GM06990 (cell line): ENCODE results near the gene ZNF627.
A peak's percentile ranks its signal among the peaks of the same experiment; 100 is the strongest.
"Not testable (repeated sequence)": the region's sequence is repeated elsewhere in the genome, so short reads cannot be mapped to it uniquely, and the experiment has no call there.

Experiments
- DNase-seq: peaks from one replicate; pipeline ENCODE4 v3.0.0-alpha.2; 2011; ENCODE audit not compliant: insufficient read length; ENCODE audit errors: extremely low read depth
- H3K27me3 ChIP-seq: replicated peaks from 2 replicates; pipeline ENCODE4 v1.6.0; 2011; ENCODE audit warnings: low read length; ENCODE audit not compliant: control insufficient read depth, insufficient read depth
- H3K36me3 ChIP-seq: 2 replicates; pipeline ENCODE4 v1.5.1; 2011; ENCODE audit warnings: low read length; ENCODE audit not compliant: control insufficient read depth, insufficient read depth
- H3K4me3 ChIP-seq: replicated peaks from 2 replicates; pipeline ENCODE4 v1.5.1; 2011; ENCODE audit warnings: low read depth, mild to moderate bottlenecking, control low read depth, low read length
- CTCF ChIP-seq: IDR thresholded peaks from 2 replicates; pipeline ENCODE4 v1.5.1; 2011; ENCODE audit warnings: low read length, control low read depth, mild to moderate bottlenecking, inconsistent platforms; ENCODE audit not compliant: insufficient read depth, poor library complexity, severe bottlenecking

Gene ZNF627

GRCh38 chr19:11633223-11633622, 35.9 kb downstream of the ZNF627 start:
- TF ChIP-seq CTCF, result no peak
- Histone ChIP-seq H3K27me3 (no peaks in the 10 kb centered on the region; the same call in 1 of the 2 replicates), H3K36me3 (no peaks in the 10 kb centered on the region), H3K4me3 (no peak overlapping the region)
- no peak for DNase-seq

- H3K4me3 ChIP-seq, H3K36me3 ChIP-seq, DNase-seq, H3K27me3 ChIP-seq: not testable (repeated sequence)
These were observed 36.9 kb downstream of the ZNF627 start for GRCh38 chr19:11634018-11634662.

GRCh38 chr19:11639245-11639601, 41.9 kb downstream of the ZNF627 start:
- Histone ChIP-seq H3K4me3 (peak overlapping the region; percentile 20), H3K36me3 (no peaks in the 10 kb centered on the region), H3K27me3 (no peaks in the 10 kb centered on the region)
- TF ChIP-seq CTCF, result no peak
- DNase-seq, result no peak

- DNase-seq, result peak; percentile 88
- H3K4me3 ChIP-seq, result peak overlapping the region; percentile 81
- no peaks in the 10 kb centered on the region for H3K27me3 ChIP-seq
- no peak for TF ChIP-seq CTCF
- H3K36me3 ChIP-seq, result no peaks in the 10 kb centered on the region
These were observed 42.6 kb downstream of the ZNF627 start for GRCh38 chr19:11639602-11640471.

GRCh38 chr19:11641244-11641643, 44.0 kb downstream of the ZNF627 start:
- Histone ChIP-seq H3K4me3 (no peak overlapping the region), H3K27me3 (no peaks in the 10 kb centered on the region), H3K36me3 (no peaks in the 10 kb centered on the region)
- DNase-seq, result no peak
- no peak for TF ChIP-seq CTCF

- no peaks in the 10 kb centered on the region for H3K27me3 ChIP-seq
- no peak for TF ChIP-seq CTCF
- no peaks in the 10 kb centered on the region for H3K36me3 ChIP-seq
- H3K4me3 ChIP-seq, result no peak overlapping the region
- DNase-seq, result no peak
These were observed 45.6 kb downstream of the ZNF627 start for GRCh38 chr19:11642902-11643301.
